Ovary (tissue), 9 donors: ENCODE data around the gene CRHR1. TPM values are rescaled to one million over a fixed set of nuclear protein-coding genes. Genes with fewer than 3 reads are reported as not detected.

Experiments
- DNase-seq, 5 donors: peaks; one replicate each; pipeline ENCODE4 v3.0.0-alpha.2; 2019 to 2020
- H3K27ac ChIP-seq, 2 donors: fragments of 200-600 bp; one replicate each; pipeline versions ENCODE4 v1.5.1 to v1.8.0; 2019 to 2022
- H3K27me3 ChIP-seq: fragments of 200-600 bp; one replicate; pipeline ENCODE4 v1.8.0; 2022
- H3K36me3 ChIP-seq: fragments of 200-600 bp; sonication (generic); one replicate; pipeline ENCODE4 v1.5.1; 2019
- H3K4me1 ChIP-seq: one replicate; pipeline ENCODE4 v1.8.1; 2013; ENCODE audit warnings: mild to moderate bottlenecking, moderate library complexity; ENCODE audit not compliant: insufficient read depth
- H3K4me3 ChIP-seq: fragments of 200-600 bp; sonication (generic); one replicate; pipeline ENCODE4 v1.5.1; 2017
- H3K9me3 ChIP-seq, 2 donors: fragments of 200-600 bp in 1 of 2; sonication (generic) in 1 of 2; one replicate each; pipeline versions ENCODE4 v1.5.1 to v1.8.1; 2013 to 2019; ENCODE audit warnings: mild to moderate bottlenecking in 1 of 2, moderate library complexity in 1 of 2
- CTCF ChIP-seq, 3 donors: fragments of 450-650 bp in 2 of 3; fragments of 200-600 bp in 1 of 3; IDR thresholded peaks; one replicate each; pipeline versions ENCODE4 v1.5.1 to v1.8.0; 2016 to 2022; ENCODE audit warnings: antibody characterized with exemption in 3 of 3, mild to moderate bottlenecking in 1 of 3
- EP300 ChIP-seq: sonication (generic); formaldehyde crosslinking; IDR thresholded peaks from one replicate; pipeline ENCODE4 v1.6.1; 2017; ENCODE audit warnings: antibody characterized with exemption
- POLR2A ChIP-seq: fragments of 450-650 bp; IDR thresholded peaks from one replicate; pipeline ENCODE4 v1.6.1; 2017; ENCODE audit warnings: antibody characterized with exemption, mild to moderate bottlenecking, moderate library complexity
- WGBS, 3 donors: extraction: QIAGEN DNeasy Blood & Tissue Kit in 1 of 3; methylation state at CpG; one replicate each; pipeline versions ENCODE4 v1.1.5 to v1.1.7; 2013 to 2017; 5-methylcytosine and 5-hydroxymethylcytosine counted together
- intact Hi-C, 4 donors: fragments of 100-400 bp; cut with DNase I; formaldehyde crosslinking; loops; one replicate each; pipeline versions ENCODE4 v1.11.0 to v1.15.1; 2022 to 2023
- polyA plus RNA-seq, 2 donors: library from polyadenylated mRNA; stranded (reverse); fragments of 200-250 nt in 1 of 2; fragments of 350-450 nt in 1 of 2; fragmentation: Illumina TruSeq in 1 of 2; extraction: RNeasy Lipid Tissue Mini Kit (QIAGEN cat#74804) in 1 of 2; gene quantifications; one replicate each; pipeline ENCODE4 v1.2.3, GENCODE V29; 2013 to 2014
- total RNA-seq, 7 donors: library from RNA; depleted of rRNA in 2 of 7; stranded (reverse); fragments of >200 nt in 2 of 7; fragmentation: NEBNext Ultra II Directional in 3 of 7; extraction: Animal tissue kit (Norgen Biotek cat#: 25700) in 3 of 7; gene quantifications; one replicate each; pipeline versions ENCODE4 v1.1.0 to v1.2.4, GENCODE V29; 2016 to 2023
- donor health status: DM: no; HTN: no; CAD: no; lungs with moderate emphysema.
- donor health status: DM: no; HTN: no; CAD: no.
- donor health status: Bipolar disorder and iron deficiency.
- donor health status: DM: yes; HTN: yes; CAD: no.
- donor health status: DM: no; HTN: no; CAD: no.
- donor health status: DM: yes; HTN: yes; CAD: no.

Gene CRHR1
- total and polyA plus RNA-seq, 9 donors, result 0.10 to 1.4 (median 0.33) TPM; not detected in 2

- intact Hi-C loops, result loop anchor here in 3 of 4 donors (10.0 kb wide), 2 partner anchors 441 to 611 kb away; partner anchors contain the start of gene FMNL1 (in 2 of the 3)
- 77 to 84% (median 80%) methylated on average over 5 of the region's 5 CpGs for WGBS, 3 donors
- Histone ChIP-seq H3K4me3 (no peak overlapping the region), H3K36me3 (no peaks in the 10 kb centered on the region), H3K27me3 (no peaks in the 10 kb centered on the region), H3K27ac (no peak overlapping the region), H3K9me3 (no peaks in the 10 kb centered on the region), H3K4me1 (no peaks in the 10 kb centered on the region)
- no peak for DNase-seq
- no peak for TF ChIP-seq POLR2A
- TF ChIP-seq EP300, result no peak
- TF ChIP-seq CTCF (IDR thresholded peaks at IDR 0.05), result no peak
Measured at GRCh38 chr17:45835481-45835880, 51.4 kb downstream of the CRHR1 start.

DNA sequence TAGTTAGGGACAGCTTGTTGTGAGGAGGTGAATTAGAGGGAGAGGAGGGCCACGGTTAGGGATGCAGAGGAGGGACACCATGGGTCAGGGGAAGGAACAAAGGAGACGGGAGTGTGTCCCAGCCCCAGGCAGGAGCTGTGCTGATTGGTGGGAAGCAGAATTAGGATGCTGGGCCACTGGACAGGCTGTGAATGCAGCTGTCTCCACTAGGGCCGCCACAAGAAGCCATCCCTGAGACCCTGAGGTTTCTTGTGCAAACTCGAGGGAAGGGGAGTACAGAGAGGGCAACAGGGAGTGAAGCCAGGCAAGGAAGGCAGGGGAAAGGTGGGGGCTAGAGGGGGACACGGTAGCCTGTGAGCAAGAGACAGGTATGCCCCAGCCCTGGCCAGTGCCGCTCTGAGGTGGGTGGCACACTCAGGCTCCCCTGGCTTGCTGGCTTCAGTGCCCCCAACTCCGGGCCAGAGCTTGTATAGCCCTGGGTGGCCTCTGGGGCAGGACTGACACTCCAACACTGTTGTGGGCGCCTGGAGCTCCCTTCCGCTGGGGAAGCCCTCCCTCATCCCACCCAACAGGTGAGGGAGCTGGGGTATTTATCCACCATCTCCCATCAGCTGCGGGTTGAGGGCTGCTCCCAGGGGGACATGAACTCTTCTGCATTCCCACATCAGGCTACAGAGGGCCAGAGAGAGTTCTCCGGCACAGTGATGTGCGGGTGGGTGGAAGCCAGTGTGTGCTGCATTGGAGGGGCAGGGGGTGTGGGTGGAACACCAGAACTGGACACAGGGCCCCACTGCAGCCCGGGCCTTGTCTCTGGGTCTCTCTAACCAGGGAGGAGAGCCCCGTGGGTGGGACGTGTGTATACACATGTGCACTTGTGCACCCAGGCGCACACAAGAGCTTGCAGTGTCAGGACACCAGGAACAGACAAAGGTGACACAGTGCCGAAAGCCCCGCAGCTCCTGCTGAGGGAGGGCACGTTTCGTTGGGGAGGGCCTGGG, 52.2 kb downstream of the CRHR1 start:
- no peaks in the 10 kb centered on the region for H3K9me3 ChIP-seq
- 66 to 71% (median 68%) methylated on average over 20 of the region's 20 CpGs for WGBS, 3 donors
- H3K4me3 ChIP-seq, result no peak overlapping the region
- no peak for DNase-seq
- no peak for TF ChIP-seq POLR2A
- TF ChIP-seq EP300, result no peak
- TF ChIP-seq CTCF (IDR thresholded peaks at IDR 0.05), result no peak
- intact Hi-C loops, result loop anchor here in 3 of 4 donors (10.0 kb wide), 2 partner anchors 442 to 612 kb away; partner anchors contain the start of gene FMNL1 (in 2 of the 3)
- no peaks in the 10 kb centered on the region for H3K4me1 ChIP-seq
- no peak overlapping the region for H3K27ac ChIP-seq
- no peaks in the 10 kb centered on the region for H3K27me3 ChIP-seq
- no peaks in the 10 kb centered on the region for H3K36me3 ChIP-seq

GRCh38 chr17:45837187-45837586, 53.1 kb downstream of the CRHR1 start:
- no peak for TF ChIP-seq CTCF (IDR thresholded peaks at IDR 0.05)
- TF ChIP-seq EP300, result no peak
- TF ChIP-seq POLR2A, result no peak
- 50 to 57% (median 52%) methylated on average over 10 of the region's 10 CpGs for WGBS, 3 donors
- H3K9me3 ChIP-seq, result no peaks in the 10 kb centered on the region
- intact Hi-C loops, result loop anchor here in 3 of 4 donors (10.0 kb wide), 2 partner anchors 442 to 612 kb away; partner anchors contain the start of gene FMNL1 (in 2 of the 3)
- no peak overlapping the region for H3K4me3 ChIP-seq
- H3K4me1 ChIP-seq, result no peaks in the 10 kb centered on the region
- no peak overlapping the region for H3K27ac ChIP-seq
- H3K36me3 ChIP-seq, result no peaks in the 10 kb centered on the region
- DNase-seq, result no peak
- no peaks in the 10 kb centered on the region for H3K27me3 ChIP-seq

DNA sequence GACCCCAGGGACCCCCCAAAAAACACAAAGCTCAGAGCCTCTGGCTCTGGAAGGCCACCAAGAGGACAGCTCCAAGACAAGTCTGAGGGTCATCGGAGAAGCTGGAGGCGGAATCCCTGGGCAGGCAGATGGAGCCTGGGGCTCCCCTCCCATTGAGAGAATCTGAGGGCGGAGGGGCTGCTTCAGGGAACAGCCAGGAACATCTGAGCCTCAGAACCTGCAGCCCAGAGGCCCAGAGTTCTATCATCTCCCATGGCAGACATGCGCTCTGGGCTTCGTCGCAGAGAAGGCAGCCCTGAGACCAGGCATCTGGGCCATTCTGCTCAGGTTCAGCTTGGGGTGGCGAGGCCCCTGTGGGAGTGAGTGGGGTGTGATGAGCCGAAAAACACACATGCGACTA, 53.5 kb downstream of the CRHR1 start:
- no peak for DNase-seq
- TF ChIP-seq EP300, result no peak
- TF ChIP-seq CTCF (IDR thresholded peaks at IDR 0.05), result no peak
- TF ChIP-seq POLR2A, result no peak
- Histone ChIP-seq H3K9me3 (no peaks in the 10 kb centered on the region), H3K27ac (no peak overlapping the region), H3K4me3 (no peak overlapping the region), H3K27me3 (no peaks in the 10 kb centered on the region), H3K36me3 (no peaks in the 10 kb centered on the region), H3K4me1 (no peaks in the 10 kb centered on the region)
- intact Hi-C loops, result loop anchor here in 3 of 4 donors (10.0 kb wide), 2 partner anchors 443 to 613 kb away; partner anchors contain the start of gene FMNL1 (in 2 of the 3)
- 70 to 84% (median 81%) methylated on average over 9 of the region's 9 CpGs for WGBS, 3 donors
